ENCODE data around the gene PNPT1.
"Not testable (repeated sequence)": the region's sequence is repeated elsewhere in the genome, so short reads cannot be mapped to it uniquely, and the experiment has no call there.

Gene PNPT1

GRCh38 chr2:55653255-55653654 lies 40.4 kb downstream of the PNPT1 start:
- DNase-seq, result no peak

DNA sequence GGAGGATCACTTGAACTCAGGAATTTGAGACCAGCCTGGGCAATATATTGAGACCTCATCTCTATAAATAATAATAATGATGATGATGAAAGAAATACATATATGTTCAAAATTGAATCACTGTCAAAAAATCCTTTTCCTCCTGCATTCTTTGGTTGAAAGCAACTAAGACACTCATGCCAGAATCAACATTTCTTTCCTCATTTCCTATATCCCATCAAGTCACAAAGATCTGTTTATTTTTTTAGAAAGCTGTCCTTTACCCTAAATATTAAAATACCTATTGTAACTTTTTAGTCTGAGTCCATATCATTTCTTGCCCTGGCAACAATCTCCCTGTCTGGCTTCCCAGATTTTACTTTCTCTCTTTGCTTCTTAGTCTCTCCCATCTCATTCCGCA lies 44.4 kb downstream of the PNPT1 start:
- no peak for DNase-seq

DNA sequence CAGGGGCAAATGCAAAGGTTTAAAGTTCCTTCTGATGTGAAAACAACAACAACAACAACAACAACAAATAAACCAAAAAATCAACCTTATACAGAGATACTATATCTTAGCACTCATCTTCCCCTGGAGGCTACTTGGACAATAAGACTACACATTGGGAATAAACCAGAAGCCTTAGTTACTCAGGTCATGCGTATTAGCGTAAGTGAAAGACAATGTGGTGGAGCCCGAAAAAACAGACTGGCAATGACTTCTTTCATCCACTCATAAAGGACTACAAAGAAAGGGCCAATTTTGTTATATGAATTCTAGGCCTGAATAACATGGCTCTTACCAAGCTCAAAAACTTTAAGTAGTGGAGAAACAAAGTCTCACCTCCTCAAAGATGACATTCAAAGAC lies 56.8 kb downstream of the PNPT1 start:
- no peak for DNase-seq

- no peak for DNase-seq
These were observed 64.7 kb downstream of the PNPT1 start for GRCh38 chr2:55628931-55629330.

DNA sequence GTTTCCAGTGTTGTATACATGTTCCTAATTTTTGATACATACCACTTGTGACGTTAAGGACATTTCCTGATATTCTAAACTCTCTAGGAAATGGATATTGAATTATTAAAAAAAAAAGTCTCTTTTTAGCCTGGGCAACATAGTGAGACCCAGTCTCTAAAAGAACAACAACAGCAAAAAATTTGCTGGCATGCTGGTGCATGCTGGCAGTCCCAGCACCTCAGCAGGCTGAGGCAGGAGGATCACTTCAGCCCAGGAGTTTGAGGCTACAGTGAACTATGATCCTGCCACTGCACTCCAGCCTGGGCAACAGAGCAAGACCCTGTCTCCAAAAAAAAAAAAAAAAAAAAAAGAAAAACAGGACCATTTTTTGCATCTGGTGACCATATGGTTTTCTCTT lies 65.7 kb downstream of the PNPT1 start:
- no peak for DNase-seq

DNA sequence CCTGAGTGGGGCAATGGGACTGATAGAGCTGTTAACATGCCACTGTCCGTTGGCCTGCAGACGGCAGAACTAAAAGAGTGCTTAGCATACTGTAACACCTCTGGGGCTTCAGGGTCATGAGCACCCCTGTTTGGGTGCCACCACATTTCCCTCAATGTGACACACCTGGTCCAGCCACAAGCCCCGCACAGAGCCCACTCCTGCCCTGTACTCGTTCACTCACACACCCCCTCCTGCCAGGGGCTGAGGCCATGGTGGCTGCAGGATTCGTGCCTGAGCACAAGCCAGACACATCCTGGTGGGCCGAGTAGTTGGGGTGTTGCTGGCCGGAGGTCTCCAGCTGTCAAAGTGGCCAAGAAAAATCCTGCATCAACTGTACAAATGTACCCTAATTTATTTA lies 71.8 kb downstream of the PNPT1 start:
- DNase-seq, result no peak

DNA sequence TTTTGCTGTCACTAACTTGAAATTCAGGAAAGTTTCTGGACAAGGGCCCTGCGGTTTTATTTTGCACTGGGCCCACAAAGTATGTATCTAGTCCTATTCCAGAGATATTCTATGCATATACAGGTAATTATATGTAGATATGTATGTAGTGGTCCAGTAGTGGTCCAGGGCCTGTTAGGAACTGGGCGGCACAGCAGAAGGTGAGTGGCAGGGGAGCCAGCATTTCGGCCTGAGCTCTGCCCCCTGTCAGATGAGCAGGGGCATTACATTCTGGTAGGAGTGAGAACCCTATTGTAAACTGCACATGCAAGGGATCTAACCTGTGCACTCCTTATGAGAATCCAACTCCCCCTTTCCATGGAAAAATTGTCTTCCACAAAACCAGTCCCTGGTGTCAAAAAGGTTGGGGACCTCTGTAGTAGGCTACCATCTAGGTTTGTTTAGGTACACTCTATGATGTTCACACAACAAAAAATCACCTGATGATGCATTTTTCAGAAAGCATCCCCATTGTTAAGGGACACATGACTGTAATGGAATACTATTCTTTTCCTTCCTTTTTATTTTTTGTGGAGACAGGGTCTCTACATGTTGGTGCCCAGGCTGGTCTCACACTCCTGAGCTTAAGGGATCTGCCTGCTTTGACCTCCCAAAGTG lies 73.4 kb downstream of the PNPT1 start:
- DNase-seq, result peak in 1 of 2 experiments; percentile 20

DNA sequence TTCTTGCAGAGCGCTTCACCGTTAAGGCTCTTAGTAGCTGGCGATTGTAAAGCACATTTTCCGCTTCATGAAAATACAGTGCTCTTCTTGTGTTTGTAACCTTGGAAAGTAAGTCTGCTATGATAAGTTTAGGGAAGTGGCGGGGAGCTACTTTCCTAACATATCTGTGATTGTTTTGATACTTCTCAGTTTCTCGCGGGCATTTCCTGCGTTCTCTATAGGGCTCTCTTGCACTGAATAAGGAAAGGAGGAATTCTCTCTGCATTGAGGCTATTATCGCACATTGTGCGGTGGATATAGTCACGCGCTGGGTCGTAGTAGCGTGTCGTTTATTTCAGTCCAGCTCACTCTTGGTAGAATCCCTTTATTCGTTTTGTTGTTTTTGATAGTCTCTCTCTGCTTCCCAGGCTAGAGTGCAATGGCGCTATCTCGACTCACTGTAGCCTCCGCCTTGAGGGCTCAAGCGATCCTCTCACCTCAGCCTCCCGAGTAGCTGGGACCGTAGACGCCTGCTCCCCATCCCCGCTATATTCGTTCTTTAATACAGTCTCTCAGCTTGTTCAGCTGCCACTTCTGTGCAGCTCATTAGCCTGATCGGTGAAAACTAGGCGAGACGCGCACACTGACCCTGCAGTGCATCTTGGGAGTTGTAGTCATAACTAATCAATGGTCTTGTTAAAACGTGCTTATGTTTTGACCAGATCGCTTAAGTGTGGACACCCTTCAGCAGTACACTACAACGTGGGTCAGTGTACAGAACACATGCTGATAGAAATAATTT lies 75.2 kb downstream of the PNPT1 start:
- peak in 1 of 2 experiments; percentile 68 for DNase-seq

GRCh38 chr2:55618025-55618274 lies 75.7 kb downstream of the PNPT1 start:
- no peak for DNase-seq

- peak; percentile 97 to 99 for DNase-seq
These were observed 76.2 kb downstream of the PNPT1 start, which contains the start of gene PPP4R3B for GRCh38 chr2:55617175-55618024. Gene PPP4R3B (minus strand): TSS chr2:55617622. CDS start chr2:55617285, 337 bp downstream.

- no peak for DNase-seq
These were observed 77.0 kb downstream of the PNPT1 start for GRCh38 chr2:55616551-55617174.

GRCh38 chr2:55611997-55612396 lies 81.6 kb downstream of the PNPT1 start:
- DNase-seq, result no peak

GRCh38 chr2:55610954-55611743 lies 82.5 kb downstream of the PNPT1 start:
- DNase-seq, result no peak

- DNase-seq, result no peak
These were observed 83.6 kb downstream of the PNPT1 start for GRCh38 chr2:55609938-55610578.

GRCh38 chr2:55609193-55609794 lies 84.3 kb downstream of the PNPT1 start:
- DNase-seq, result no peak

GRCh38 chr2:55607717-55608116 lies 85.9 kb downstream of the PNPT1 start:
- no peak for DNase-seq

DNA sequence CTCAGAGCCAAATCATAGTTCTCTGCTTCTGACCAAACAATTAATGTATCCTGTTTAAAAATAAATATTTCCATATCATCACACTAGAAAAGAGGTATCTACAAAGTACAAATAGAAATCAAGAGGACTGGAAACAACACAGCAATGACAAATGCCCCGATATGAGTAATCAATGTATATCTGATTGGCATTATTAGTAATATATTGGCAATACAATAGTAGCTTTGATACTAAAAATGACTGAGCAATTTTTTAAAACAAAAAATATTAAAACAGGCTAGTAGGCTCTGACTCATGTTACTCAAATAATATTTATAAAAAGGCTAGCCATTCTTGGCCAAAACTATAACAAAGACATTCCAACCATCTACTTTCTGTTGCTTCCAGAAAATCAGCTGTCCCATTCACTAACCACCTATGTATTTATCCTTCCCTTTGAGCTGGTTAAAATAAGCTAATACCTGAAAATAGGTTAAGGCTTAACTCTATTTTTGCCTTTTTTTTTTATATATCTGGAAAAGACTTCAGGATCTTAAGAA lies 89.5 kb downstream of the PNPT1 start:
- no peak for DNase-seq

DNA sequence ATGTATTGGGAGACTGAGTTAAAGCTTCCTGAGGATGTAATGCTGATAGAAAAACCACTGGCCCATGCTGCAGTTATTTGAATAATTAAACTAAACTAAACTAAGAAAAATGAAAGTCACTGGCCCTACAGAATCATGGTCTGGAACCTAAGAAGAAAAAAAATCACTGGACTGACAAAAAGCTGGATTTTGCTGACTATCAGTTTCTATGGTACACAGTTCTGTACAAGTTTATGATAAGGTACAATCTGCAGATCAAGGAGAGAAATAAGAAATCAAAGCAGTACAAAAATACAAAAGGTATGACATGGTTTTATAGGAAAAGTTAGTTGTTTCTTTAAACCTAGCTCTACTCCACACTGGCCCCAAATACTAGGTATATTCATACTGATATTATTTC lies 91.8 kb downstream of the PNPT1 start:
- DNase-seq, result no peak

GRCh38 chr2:55598056-55598795 lies 95.4 kb downstream of the PNPT1 start:
- no peak for DNase-seq

- not testable (repeated sequence) for DNase-seq
These were observed 96.8 kb downstream of the PNPT1 start for GRCh38 chr2:55596795-55597194.

Measured in NCI-H446 (cell line).